VCaP (cell line): ENCODE results near the gene ZW10.

Source experiments
- H3K27ac ChIP-seq: fragments of 450-650 bp; 2 replicates; pipeline ENCODE4 v1.5.1; 2017
- CTCF ChIP-seq: fragments of 450-650 bp; conservative IDR thresholded peaks from 2 replicates; pipeline ENCODE4 v1.5.1; 2017; ENCODE audit warnings: mild to moderate bottlenecking, moderate library complexity

The ZW10 gene

GRCh38 chr11:113694390-113694789 lies 79.1 kb downstream of the ZW10 start:
- no peak for TF ChIP-seq CTCF
- no peak overlapping the region for H3K27ac ChIP-seq

- no peak overlapping the region for H3K27ac ChIP-seq
- TF ChIP-seq CTCF, result no peak
These were observed 80.5 kb downstream of the ZW10 start for GRCh38 chr11:113693030-113693429.

- H3K27ac ChIP-seq, result no peak overlapping the region
These were observed 82.6 kb downstream of the ZW10 start for GRCh38 chr11:113690619-113691569.

GRCh38 chr11:113689768-113690618 lies 83.5 kb downstream of the ZW10 start:
- H3K27ac ChIP-seq, result no peak overlapping the region
- TF ChIP-seq CTCF, result no peak

More at GRCh38 chr11:113690619-113691569, 82.6 kb downstream of the ZW10 start:
- TF ChIP-seq CTCF, result peak; percentile 67

GRCh38 chr11:113685654-113686359 lies 87.7 kb downstream of the ZW10 start:
- H3K27ac ChIP-seq, result no peak overlapping the region
- TF ChIP-seq CTCF, result no peak

- H3K27ac ChIP-seq, result no peak overlapping the region
- TF ChIP-seq CTCF, result no peak
These were observed 89.0 kb downstream of the ZW10 start for GRCh38 chr11:113684496-113684895.
